GM19238 (cell line): Measurements from ENCODE around the gene WFDC12.

Source experiments
- DNase-seq: peaks from one replicate; pipeline ENCODE4 v3.0.0; 2011; ENCODE audit warnings: low spot score; ENCODE audit not compliant: insufficient read length

Gene WFDC12

DNA sequence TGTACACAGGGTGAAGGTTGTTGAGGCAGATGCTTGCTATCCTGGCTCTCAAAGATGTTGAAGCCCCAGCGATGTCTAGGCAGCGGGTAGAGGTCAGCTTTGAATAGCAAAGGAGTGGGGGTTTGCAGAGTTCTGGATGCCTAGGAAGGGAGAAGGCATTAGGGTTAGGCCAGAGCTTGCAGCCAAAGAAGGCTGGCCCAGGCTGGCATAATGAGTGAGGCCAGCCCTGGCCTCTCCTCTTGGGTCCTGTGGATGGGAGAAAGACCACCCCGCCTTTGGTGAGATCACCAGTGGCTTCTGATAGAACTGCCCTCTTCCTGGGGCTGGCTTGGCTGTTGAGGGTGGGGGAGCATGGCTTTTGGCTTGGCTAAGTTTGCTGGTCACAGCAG, 8.9 kb downstream of the WFDC12 start:
- DNase-seq = no peak

DNA sequence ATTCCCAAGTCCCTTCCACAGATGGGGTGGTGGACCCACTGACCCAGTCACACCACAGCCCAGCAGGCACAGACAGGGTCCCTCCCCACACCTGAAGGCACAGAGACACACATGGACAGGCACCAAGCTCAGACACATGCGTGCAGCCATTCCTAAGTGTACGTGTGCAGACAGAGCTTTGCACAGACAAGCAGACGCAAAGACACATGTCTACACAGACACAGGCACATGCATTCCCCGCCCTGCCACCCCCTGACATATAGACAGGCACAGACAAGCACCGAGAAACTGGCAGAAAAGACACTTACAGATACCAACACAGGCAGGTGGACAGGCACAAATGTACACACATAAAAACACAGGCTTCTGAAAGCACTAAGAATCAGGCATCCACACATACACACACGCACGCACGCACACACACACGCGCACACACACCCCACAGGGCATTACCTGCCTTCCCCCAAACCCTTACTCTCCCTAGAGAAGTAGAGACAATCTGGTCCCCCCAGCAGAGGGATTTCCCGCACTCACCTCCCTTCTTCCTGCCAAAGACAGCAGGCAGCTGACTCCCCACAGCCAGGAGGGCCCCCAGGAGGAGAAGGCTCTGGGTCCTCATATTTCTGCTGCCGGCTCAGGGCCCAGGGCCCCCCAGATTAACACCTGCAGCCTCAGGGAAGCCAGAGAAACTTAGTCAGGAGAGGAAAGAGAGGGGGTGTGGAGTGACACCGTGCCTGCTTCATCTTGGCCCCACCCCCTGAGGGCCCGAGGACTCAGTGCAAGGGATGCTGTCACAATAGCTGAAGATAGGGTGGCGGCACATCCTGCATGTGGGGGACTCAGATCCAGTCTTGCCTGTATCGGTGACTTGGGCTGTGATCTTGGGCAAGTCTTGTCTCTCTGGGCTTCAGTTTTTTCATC, 9.5 kb downstream of the WFDC12 start, which contains the start of gene WFDC5:
TSS of gene WFDC5 (minus strand) at position 710 of the 921 bp plus-strand sequence. CDS start at position 619, 91 bp downstream.
- no peak for DNase-seq

DNA sequence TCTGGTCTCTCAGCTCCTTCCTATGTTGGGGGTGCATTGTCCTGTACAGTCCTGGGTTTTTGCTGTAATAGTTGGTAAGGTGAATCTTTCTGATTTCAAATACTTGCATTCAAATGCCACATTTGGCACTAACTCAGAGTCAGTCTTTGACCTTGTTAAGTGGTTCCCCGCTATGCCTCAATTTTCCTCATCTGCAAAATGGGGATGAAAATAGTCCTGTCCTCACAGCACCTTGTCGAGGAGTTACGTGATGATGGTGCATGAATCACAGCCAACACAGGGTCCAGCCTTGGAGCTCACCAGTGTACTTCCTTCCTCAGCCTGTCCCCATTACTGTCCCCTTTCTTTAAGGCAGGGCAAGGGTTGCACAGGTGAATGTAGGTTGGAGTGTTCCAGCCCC, 10.4 kb downstream of the WFDC12 start:
- no peak for DNase-seq

DNA sequence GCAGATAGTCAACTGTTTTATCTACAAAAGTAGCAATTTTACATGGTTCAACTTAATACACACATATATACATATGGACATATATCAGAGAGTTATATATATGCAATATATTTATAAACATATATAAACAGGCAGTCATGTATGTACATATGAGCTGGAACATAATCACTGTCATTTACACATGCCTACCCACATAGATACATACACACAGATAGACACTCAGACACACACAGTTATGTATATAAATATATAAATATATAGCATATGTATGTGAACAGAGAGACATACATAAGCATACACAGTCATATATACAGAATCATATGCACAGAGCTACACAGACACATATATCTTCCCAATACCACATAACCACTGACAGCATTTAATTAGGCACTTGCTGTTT, 11.5 kb downstream of the WFDC12 start:
- DNase-seq = no peak

DNA sequence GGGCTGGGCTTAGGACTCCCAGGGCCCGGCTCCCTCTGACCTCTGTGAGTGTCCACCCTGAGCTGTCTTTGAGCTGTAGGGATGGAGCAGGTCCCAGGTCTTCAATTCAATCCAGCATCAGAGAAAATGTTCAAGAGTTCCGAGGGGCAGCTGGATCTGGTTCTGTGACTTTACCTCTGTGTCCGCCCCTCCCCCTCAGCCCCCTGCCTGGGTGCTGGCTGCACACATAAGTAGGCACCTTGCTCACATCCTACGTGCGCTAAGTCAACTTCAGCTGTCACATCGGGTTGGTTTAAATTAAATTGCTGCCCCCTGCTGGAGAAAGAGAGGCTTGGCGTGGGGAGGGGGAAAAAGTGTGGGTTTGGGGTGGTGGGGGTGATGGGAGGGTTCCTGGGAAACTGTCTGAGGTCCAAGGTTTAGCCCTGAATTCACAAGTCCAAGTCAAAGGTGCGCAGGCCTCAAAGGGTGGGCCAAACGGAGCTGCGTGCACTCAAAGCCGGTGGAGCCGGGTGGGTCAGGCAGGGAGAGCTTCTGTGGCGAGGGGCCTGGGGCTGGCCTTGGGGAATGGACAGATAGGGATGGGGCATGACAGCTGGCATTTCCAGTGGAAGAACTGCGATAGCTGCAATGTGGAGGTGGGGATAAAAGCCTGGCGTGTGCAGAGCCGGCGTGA, 12.3 kb downstream of the WFDC12 start:
- no peak for DNase-seq

DNA sequence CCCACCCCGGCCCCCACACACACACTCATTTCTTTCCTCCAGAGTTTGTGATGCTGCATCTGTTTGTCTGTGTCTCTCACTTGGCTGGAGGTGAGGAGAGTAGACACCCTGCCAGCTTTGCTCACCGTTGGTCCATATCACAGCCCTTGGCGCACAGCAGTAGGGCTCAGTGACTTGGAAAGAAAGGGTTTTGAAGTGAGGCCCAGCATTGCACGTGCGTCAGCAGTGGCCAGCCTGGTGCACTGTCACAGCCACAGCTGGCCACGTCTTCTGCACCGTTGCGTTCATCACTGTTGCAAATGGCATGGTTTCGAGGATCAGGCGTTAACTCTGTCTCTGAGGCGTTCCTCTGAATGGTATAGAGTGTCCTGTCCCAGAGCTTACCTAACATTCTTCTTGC, 13.0 kb downstream of the WFDC12 start:
- no peak for DNase-seq

DNA sequence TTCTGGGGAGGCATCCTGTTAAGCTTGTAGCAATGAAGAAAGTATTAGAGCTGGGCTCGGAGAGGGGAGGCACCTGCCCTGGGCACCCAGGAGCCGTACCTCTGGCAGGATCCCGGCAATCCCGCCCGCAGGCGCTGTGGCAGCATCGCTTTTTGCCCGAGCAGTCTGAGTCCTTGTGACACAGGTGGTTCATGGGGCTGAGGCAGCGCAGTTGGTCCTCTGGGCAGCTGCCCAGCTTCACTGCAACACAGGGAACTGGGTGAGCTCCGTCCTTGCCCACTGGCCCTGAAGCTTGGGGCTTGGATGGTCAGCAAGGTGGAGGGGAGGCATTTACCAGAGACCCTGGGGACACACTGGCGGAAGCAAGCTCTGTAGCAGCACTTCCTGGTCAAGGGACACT, 14.0 kb downstream of the WFDC12 start:
- DNase-seq = no peak

DNA sequence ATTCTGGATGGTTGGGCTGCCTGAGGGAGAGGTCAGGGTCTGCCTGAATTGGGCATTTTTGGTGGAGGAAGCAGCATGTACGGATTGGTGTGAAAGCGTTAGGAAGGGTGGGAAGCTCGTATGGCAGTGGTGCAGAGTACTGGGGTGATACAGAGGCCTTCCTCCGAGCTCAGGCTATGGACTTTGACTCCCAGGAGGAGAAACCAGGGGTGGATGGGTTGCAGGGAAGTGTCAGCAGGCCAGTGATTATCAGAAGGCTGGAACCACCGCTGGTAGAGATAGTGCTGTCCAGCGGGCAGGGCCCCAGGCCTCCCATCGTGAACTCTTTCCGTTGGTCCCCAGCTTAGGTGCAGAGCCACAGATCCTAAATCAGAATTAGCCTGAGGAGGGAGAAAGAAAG, 14.6 kb downstream of the WFDC12 start:
- no peak for DNase-seq

DNA sequence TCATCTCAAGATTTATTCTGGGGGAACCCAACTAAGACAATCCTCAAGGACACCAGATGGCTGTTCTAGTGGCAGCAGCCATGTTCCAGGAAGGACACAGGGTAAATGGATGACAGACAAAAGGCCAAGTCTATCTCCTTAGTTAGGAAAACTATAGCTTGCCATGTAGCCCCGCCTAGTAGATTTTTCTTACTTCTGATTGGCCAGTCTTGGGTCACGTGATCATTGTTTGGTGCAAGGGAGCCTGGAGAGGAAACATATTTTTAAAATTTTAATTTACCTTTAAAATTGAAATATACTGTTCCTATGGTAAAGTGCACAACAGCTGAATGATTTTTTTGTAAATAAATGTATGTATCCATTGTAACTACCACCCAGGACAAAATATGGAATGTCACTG, 18.9 kb downstream of the WFDC12 start:
- no peak for DNase-seq

DNA sequence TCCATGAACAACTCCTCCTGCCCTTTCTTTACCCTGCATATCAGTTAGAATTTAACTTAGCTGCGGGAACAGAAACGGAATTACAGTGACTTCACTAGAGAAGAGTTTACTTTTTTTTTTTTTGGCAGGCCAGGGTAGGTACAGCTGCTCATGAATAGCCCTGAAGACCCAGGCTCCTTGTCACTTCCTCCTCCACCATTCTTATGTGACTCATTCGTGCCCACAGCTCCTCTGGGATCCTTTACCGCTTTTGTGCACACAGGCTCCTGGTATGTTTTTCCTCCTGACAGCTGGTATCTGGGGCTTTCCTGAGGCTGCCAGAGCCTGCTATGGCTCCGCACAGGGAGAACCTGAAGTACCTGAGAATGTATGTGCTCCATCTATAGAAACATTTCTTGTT, 19.5 kb downstream of the WFDC12 start:
- no peak for DNase-seq

DNA sequence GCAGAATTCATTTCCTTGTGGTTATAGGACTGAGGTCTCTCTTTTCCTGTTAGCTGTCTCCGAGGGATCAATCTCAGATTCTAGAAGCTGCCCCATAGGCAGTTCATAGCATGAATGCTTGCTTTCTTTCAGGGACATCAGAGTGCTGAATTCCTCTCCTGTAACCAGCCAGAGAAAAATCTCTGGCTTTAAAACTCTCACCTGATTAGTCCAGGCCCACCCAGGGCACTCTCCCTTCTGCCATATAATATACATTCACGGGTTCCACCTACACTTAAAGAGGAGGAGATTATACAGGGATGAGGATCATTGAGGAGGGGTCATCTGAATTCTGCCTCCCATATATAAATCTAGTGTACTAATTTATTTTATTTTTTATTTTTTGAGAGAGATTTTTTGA, 21.2 kb downstream of the WFDC12 start:
- no peak for DNase-seq

DNA sequence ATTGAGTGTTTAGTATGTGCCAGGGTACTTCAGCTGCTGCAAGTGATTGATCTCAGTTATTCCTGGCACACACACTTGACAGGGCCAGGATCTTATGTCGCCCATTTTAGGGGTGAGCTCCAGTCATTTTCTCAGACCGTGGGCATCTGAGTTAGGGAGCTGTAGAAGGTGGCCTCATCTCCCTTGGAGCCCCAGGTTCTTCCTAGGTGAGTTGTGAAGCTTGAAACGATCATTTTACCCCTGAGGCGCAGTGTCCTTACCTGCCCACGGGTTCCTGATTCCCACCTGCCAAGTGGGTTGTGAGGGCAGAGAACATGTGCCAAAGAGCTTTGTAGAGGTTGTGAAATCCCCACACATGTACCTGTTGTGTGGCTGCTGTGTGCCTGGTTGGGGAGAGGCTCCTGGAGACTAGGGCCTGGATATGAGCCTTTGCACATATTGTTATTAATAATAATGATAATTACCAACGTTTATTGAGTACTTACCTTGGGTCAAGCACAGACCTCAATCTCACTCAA, 22.9 kb downstream of the WFDC12 start:
- DNase-seq = no peak

DNA sequence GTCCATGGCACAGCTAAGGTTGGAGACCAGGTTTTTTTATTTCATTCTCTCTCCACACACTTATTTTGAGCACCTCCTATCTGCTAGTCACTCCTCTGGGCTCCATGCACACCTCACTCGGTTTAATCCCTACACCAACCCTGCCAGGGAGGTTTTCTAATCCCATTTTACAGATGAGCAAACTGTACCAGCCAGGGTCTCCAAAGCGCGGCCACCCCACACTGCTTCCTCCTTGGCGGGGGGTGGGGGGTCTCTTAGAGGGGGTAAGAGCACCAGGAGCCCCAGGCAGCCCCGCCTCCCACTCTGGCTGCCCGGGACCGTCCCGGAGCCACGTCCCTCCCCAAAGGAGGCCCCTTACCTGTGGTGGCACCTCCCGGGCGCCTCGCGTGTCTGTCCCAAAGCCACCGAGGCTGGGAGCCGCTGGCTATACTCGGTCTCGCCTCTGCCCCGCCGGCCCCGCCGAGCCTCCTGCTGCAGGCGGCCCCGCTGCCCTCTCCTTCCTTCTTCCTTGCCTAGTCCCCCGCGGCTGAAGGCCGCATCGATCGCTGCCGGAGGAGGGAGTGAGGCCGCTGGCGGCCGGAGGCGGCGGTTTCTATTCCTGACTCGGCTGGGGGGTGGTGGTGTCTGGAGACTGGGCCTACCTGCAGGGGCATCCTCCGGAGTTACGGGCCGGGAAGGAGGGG, 23.6 kb downstream of the WFDC12 start, which contains the start of gene KCNS1:
TSS of gene KCNS1 (minus strand) at position 565 of the 683 bp plus-strand sequence. CDS start 1,891 bp downstream, outside the sequence.
- no peak for DNase-seq

DNA sequence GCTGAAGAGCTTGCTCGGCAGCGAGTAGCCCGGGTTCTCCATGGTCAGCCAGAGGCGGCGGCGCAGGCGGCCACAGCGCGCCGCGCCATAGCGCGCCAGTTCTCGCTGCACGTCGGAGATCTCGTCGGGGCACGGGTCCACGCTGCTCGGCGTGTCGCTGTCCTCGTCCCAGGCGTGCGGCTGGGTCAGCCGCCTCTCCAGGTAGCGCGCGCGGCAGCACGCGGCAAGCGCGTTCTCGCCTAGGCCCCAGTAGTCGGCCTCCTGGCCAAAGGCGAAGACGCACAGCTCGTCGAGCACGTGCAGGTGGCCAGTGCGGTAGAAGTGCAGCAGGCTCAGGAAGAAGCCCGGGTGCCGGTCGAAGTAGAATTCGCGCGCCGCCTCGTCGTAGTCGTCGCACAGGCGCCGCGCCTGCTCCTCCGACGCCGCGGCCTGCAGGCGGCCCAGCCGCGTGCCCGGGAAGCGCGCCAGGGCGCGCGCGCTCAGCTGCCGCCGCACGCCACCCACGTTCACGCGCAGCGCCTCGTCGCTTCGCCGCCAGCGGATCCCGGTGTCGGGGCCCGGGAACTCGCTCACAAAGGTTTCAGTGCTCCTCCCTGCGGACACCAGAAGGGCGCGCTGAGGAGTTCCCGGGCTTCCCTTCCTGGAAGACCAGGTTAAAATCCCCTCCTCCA, 26.0 kb downstream of the WFDC12 start:
- no peak for DNase-seq

DNA sequence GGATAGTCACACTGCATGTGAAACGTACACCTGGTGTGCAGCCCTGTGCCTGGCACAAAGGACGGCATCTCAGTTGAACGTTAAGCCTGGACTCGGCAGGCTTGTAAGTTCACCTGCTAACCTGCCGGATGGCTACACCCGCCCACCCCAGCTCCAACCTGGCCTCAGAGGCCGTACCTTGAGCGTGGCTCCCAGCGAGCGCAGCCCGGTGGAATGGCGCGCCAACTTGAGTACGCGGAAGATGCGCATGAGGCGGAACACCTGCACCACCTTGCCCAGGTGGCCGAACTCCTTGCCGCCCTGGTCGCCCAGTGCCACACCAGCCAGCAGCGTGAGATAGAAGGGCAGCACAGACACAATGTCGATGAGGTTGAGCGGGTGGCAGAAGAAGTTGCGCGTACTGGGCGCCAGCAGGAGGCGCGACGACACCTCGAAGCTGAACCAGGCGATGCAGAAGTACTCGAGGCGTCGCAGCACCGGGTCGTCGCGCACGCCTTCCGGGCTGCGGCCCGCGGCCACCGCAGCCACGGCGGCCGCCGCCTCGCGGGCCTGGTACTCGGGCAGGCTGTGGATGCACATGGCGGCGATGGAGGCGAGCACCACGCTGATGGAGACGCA, 26.7 kb downstream of the WFDC12 start:
- DNase-seq = no peak

DNA sequence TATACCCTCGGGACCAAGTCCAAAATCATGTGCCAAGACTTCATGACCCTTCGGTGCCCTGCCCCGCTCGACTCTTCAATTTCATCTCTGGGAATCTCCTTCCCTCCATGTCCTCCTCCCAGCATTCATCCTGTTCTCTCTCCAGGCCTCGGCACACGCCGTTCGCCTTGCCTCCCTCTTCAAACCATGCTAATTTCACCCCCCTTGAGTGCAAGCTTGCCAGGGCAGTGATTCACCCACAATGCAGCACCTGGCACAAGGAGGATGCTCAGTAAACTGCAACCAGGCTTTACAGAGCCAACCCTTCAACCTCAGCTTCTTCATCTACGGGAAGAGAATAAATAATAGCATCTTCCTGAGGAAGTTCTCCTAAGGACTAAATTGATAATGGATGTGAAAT, 27.5 kb downstream of the WFDC12 start:
- DNase-seq = no peak

DNA sequence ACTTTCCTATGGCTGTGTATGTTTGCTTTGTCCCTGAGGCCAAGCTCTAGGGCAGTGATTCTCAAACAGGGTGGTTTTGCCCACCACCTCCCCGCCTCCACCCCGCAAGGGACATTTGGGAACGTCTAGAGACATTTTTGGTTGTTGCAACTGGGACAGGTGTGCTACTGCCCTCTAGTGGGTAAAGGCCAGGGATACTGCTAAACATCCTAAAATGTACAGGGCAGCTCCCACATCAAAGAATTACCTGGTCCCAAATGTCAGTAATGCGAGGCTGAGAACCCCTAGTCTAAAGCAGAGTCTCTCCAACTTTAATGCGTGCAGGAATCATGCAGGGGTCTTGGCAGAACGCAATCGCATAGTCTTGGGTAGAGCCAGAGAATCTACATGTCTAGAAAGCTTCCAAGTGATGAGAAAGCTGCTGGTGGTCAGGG, 28.4 kb downstream of the WFDC12 start:
- peak; percentile 46 for DNase-seq

DNA sequence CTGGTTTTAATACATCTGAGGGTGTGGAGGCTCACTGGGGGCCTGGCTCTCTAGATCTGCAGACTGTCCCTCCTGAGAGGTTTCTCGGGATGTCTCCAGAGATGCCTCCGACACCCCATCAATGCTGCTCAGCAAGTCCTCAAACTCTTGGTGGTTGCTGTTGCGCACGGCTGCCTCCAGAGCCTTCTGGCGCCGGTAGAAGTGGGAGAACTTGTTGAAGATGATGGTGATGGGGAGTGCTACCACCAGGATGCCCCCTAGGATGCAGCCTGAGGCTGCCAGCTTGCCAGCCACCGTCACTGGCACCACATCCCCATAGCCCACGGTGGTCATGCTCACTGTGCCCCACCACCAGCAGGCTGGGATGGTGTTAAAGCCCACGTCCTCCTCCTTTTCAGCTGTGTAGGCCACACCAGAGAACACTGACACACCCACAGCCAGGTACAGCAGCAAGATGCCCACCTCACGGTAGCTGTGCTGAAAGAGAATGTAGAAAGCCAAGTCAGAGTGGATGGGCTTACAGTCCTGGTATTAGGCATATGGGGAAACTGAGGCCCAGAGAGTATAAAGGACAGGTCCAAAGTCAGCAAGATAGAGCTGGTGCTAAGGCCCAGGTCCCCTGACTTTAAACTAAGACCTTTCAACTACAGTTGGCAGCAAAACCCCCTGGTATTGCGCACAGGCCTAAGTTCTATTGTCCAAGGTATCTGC, 29.2 kb downstream of the WFDC12 start:
- no peak for DNase-seq

DNA sequence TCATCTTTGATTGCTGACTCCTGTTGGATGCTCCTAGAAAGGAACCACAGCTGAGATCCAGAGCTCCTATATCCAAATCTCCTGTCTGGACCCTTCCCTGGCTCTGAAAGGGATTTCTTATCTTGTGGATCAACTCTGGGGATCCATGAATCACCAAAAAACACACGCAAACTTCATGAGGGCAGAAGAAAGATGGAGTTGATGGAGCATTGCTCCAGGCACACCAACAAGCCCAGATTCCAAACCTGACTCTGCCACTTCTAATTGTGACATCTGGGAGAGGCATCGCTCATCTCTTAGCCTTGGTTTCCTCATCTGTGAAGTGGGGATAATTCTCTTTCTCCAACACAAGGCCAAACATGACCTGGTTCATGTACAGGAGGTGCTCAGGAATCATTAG, 30.1 kb downstream of the WFDC12 start:
- no peak for DNase-seq

DNA sequence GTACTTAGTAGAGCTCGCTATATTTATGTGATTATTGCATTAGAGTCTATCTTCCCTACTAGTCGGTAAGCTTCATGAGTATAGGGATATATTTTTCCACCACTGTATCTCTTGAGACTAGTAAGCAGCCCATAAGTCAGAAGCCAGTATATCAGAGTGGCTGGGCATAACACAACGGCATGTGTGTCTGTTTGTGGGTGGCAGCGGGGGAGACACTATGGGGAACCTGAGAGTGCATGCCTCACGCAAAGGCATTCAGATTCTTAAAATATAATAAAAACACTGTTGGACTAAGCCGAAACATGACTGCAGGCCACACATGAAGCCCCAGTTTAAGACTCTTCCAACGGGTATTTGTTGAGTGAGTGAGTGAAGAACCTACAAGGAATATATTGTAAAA, 31.4 kb downstream of the WFDC12 start:
- DNase-seq = no peak
